Karpas-422 (cell line): ENCODE measurements around the gene LMTK2. TPM values are rescaled to one million over a fixed set of nuclear protein-coding genes. Genes with fewer than 3 reads are reported as not detected.

ENCODE experiments used
- DNase-seq: peaks from one replicate; pipeline ENCODE4 v3.0.0-alpha.2; 2015
- H2AFZ ChIP-seq: fragments of 200-600 bp; sonication (generic); 2 replicates; pipeline ENCODE4 v1.6.1; 2014; ENCODE audit warnings: antibody characterized with exemption, low read length, mixed read lengths
- H3K27ac ChIP-seq: fragments of 200-600 bp; sonication (generic); 2 replicates; pipeline ENCODE4 v1.5.1; 2014; ENCODE audit warnings: mild to moderate bottlenecking, low read length, moderate library complexity
- H3K27me3 ChIP-seq: fragments of 200-600 bp; sonication (generic); 2 replicates; pipeline ENCODE4 v1.6.1; 2014; ENCODE audit warnings: low read length, mixed read lengths
- H3K36me3 ChIP-seq: fragments of 200-600 bp; sonication (generic); 2 replicates; pipeline ENCODE4 v1.6.1; 2014; ENCODE audit warnings: low read length, mixed read lengths; ENCODE audit not compliant: insufficient read depth
- H3K4me1 ChIP-seq: fragments of 200-600 bp; sonication (generic); 2 replicates; pipeline ENCODE4 v1.6.1; 2014; ENCODE audit warnings: mild to moderate bottlenecking, low read length, mixed read lengths
- H3K4me2 ChIP-seq: fragments of 200-600 bp; sonication (generic); 2 replicates; pipeline ENCODE4 v1.6.1; 2014; ENCODE audit warnings: low read length, low read depth, mild to moderate bottlenecking; ENCODE audit not compliant: poor library complexity, severe bottlenecking
- H3K4me3 ChIP-seq: fragments of 200-600 bp; sonication (generic); 2 replicates; pipeline ENCODE4 v1.5.1; 2014; ENCODE audit warnings: mild to moderate bottlenecking, antibody characterized with exemption, low read length, mixed read lengths
- H3K79me2 ChIP-seq: fragments of 200-600 bp; sonication (generic); 2 replicates; pipeline ENCODE4 v1.6.1; 2014; ENCODE audit warnings: mild to moderate bottlenecking, low read length, mixed read lengths
- H3K9ac ChIP-seq: fragments of 200-600 bp; sonication (generic); 2 replicates; pipeline ENCODE4 v1.6.0; 2014; ENCODE audit warnings: low read length
- H3K9me2 ChIP-seq: fragments of 200-600 bp; sonication (generic), shearing (Covaris generic); replicated peaks from 2 replicates; pipeline ENCODE4 v1.6.0; 2014; ENCODE audit warnings: mild to moderate bottlenecking, low read length, moderate library complexity; ENCODE audit not compliant: insufficient read depth
- H3K9me3 ChIP-seq: fragments of 300-700, 200-600 bp; sonication (generic); 2 replicates; pipeline ENCODE4 v1.6.1; 2014; ENCODE audit warnings: low read length, mixed read lengths
- H4K20me1 ChIP-seq: fragments of 200-600 bp; sonication (generic); 2 replicates; pipeline ENCODE4 v1.6.1; 2014; ENCODE audit warnings: mild to moderate bottlenecking, antibody characterized with exemption, low read length, low read depth; ENCODE audit not compliant: insufficient read depth
- total RNA-seq: library from RNA; depleted of rRNA; stranded (reverse); fragments of >200 nt; shearing (Covaris generic); gene quantifications from 2 replicates; pipeline ENCODE4 v1.2.3, GENCODE V29; 2014; ENCODE audit warnings: low replicate concordance

LMTK2 gene
- total RNA-seq, 1 experiment from 2014 or later = 9.1 TPM

GRCh38 chr7:98151884-98152283 lies 45.2 kb downstream of the LMTK2 start:
- Histone ChIP-seq H3K4me2 (no peak overlapping the region), H2AFZ (no peak overlapping the region), H3K4me1 (peaks cover 10% of the 10 kb centered on the region), H3K9me3 (no peaks in the 10 kb centered on the region), H3K9ac (no peak overlapping the region), H3K27me3 (no peaks in the 10 kb centered on the region), H3K27ac (no peak overlapping the region), H3K79me2 (0 out of 2 replicates have a peak, but pooled peaks cover 3% of the 10 kb centered on the region), H3K4me3 (no peak overlapping the region), H3K9me2 (no peaks in the 10 kb centered on the region), H4K20me1 (no peaks in the 10 kb centered on the region), H3K36me3 (no peaks in the 10 kb centered on the region)
- no peak for DNase-seq

DNA sequence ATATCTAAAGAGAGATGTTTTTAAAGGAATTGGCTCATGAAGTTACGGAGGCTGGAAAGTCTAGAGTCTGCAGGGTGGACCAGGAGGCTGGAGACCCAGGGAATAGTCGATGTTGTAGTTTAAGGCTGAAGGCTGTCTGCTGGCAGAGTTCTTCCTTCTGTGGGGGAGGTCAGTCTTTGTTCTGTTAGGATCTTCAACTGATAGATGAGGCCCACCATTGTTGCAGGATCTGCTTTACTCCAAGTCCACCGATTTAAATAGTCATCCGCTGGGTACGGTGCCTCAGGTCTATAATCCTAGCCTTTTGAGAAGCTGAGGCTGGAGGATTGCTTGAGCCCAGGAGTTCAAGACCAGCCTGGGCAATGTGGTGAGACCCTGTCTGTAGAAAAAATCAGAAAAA lies 50.0 kb downstream of the LMTK2 start:
- no peak overlapping the region for H3K4me2 ChIP-seq
- DNase-seq = no peak
- no peak overlapping the region for H2AFZ ChIP-seq
- H3K9me2 ChIP-seq = no peaks in the 10 kb centered on the region
- no peaks in the 10 kb centered on the region for H3K4me1 ChIP-seq
- no peaks in the 10 kb centered on the region for H3K9me3 ChIP-seq
- no peak overlapping the region for H3K4me3 ChIP-seq
- no peak overlapping the region for H3K9ac ChIP-seq
- H4K20me1 ChIP-seq = peaks cover under 1% of the 10 kb centered on the region; the same call in 1 of the 2 replicates
- H3K79me2 ChIP-seq = no peaks in the 10 kb centered on the region
- H3K27ac ChIP-seq = no peak overlapping the region
- no peaks in the 10 kb centered on the region for H3K27me3 ChIP-seq
- H3K36me3 ChIP-seq = no peaks in the 10 kb centered on the region

DNA sequence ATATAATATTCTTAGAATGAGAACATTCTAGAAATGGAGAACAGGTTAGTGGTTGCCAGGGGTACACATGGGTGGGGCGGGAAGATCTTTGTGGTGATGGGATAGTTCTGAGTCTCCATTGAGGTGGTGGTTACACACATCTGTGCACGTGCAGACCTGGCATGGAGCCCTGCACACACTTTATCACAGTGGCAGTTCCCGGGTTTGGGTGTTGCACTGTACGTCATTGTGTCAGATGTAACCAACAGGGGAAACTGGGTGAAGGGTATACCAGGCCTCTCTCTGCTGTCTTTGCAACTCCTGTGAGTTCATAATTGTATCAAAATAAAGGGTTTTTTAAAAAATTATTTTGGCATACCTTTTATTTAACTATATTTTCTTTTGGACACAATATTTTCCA lies 51.1 kb downstream of the LMTK2 start:
- Histone ChIP-seq H3K36me3 (no peaks in the 10 kb centered on the region), H4K20me1 (peaks cover 11% of the 10 kb centered on the region), H3K27ac (no peak overlapping the region), H3K9ac (no peak overlapping the region), H3K9me2 (no peaks in the 10 kb centered on the region), H3K27me3 (no peaks in the 10 kb centered on the region), H3K9me3 (no peaks in the 10 kb centered on the region), H3K4me1 (peaks cover 5% of the 10 kb centered on the region; the same call in 1 of the 2 replicates), H3K79me2 (no peaks in the 10 kb centered on the region), H3K4me3 (no peak overlapping the region), H2AFZ (no peak overlapping the region), H3K4me2 (no peak overlapping the region)
- DNase-seq = no peak

DNA sequence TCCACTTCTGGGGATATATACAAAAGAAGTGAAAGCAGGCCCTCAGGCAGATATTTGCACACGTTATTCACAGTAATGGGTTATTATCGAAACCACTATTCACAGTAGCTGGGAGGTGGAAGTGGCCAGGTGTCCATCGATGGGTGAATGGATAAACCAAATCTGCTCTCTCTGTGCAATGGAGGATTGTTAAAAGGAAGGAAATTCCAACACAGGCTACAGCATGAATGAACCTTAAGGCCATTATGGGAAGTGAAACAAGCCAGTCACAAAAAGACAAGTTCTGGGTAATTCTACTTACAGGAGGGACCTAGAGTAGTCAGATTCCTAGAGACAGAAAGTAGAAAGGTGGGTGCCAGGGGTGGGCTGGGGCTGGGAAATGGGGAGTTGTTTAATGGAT lies 56.1 kb downstream of the LMTK2 start:
- Histone ChIP-seq H3K27me3 (no peaks in the 10 kb centered on the region), H3K9ac (no peak overlapping the region), H3K36me3 (no peaks in the 10 kb centered on the region), H3K4me2 (no peak overlapping the region), H4K20me1 (peaks cover 49% of the 10 kb centered on the region), H2AFZ (no peak overlapping the region), H3K27ac (no peak overlapping the region), H3K9me2 (no peaks in the 10 kb centered on the region), H3K4me3 (no peak overlapping the region), H3K4me1 (peaks cover 5% of the 10 kb centered on the region; the same call in 1 of the 2 replicates), H3K79me2 (no peaks in the 10 kb centered on the region), H3K9me3 (no peaks in the 10 kb centered on the region)
- DNase-seq = no peak

- Histone ChIP-seq H3K9me3 (no peaks in the 10 kb centered on the region), H3K36me3 (no peaks in the 10 kb centered on the region), H3K9me2 (no peaks in the 10 kb centered on the region), H3K79me2 (no peaks in the 10 kb centered on the region), H3K4me1 (peaks cover 5% of the 10 kb centered on the region; the same call in 1 of the 2 replicates), H4K20me1 (peaks cover 54% of the 10 kb centered on the region), H3K27me3 (no peaks in the 10 kb centered on the region), H3K4me3 (no peak overlapping the region), H3K27ac (no peak overlapping the region), H3K4me2 (no peak overlapping the region), H3K9ac (no peak overlapping the region), H2AFZ (no peak overlapping the region)
- DNase-seq = no peak
Measured at GRCh38 chr7:98163269-98163668, 56.6 kb downstream of the LMTK2 start.

DNA sequence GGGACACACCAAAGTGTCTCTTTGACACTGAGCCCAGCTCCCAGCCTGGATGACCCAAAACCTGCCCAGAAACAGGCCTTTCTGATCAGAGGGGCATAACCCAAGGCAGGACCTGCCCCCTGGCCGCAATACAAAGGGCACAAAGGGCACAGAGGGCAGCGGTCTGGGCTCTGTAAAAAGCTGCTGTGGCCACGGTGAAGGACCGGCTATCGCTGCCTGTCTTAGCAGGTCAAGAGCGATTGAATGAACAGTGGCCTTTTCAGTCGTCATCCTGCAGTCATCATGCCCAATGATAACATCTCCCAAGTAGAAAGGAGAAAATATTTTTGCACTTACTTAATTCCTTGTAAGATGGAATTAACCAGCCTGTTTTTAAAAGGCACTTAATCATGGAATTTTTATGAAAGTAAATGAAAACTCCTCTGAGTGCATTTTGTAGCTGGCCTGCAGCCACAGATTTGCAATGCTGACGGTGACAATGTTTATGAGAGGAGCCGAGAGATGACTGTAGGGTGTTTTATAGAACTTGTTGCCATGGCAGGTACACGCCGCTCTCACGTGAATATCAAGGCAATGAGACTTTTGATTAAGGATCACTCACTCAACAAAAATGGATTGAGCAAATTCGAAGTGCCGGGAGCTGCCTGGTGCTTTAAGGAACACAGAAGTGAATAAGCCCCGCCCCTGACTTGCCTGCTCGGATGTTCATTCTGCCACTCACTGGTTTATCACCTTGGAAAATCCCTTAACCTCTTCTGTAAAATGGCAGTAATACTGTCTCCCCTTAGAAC lies 57.2 kb downstream of the LMTK2 start:
- Histone ChIP-seq H3K27me3 (no peaks in the 10 kb centered on the region), H3K4me3 (no peak overlapping the region), H3K27ac (no peak overlapping the region), H4K20me1 (peaks cover 56% of the 10 kb centered on the region), H3K79me2 (no peaks in the 10 kb centered on the region), H3K9me3 (no peaks in the 10 kb centered on the region), H3K9ac (no peak overlapping the region), H3K4me1 (peaks cover 5% of the 10 kb centered on the region; the same call in 1 of the 2 replicates), H3K4me2 (no peak overlapping the region), H2AFZ (no peak overlapping the region), H3K36me3 (no peaks in the 10 kb centered on the region), H3K9me2 (no peaks in the 10 kb centered on the region)
- no peak for DNase-seq

GRCh38 chr7:98165827-98166667 lies 59.4 kb downstream of the LMTK2 start:
- Histone ChIP-seq H3K36me3 (no peaks in the 10 kb centered on the region), H2AFZ (no peak overlapping the region), H3K9me3 (no peaks in the 10 kb centered on the region), H3K27ac (no peak overlapping the region), H3K4me3 (no peak overlapping the region), H4K20me1 (peaks cover 66% of the 10 kb centered on the region), H3K4me1 (peaks cover 5% of the 10 kb centered on the region; the same call in 1 of the 2 replicates), H3K27me3 (no peaks in the 10 kb centered on the region), H3K79me2 (no peaks in the 10 kb centered on the region), H3K4me2 (no peak overlapping the region), H3K9ac (no peak overlapping the region), H3K9me2 (no peaks in the 10 kb centered on the region)
- peak; percentile 87 for DNase-seq

GRCh38 chr7:98166668-98166970 lies 60.0 kb downstream of the LMTK2 start:
- H3K79me2 ChIP-seq = no peaks in the 10 kb centered on the region
- no peak overlapping the region for H3K9ac ChIP-seq
- DNase-seq = no peak
- no peaks in the 10 kb centered on the region for H3K27me3 ChIP-seq
- peaks cover 5% of the 10 kb centered on the region; the same call in 1 of the 2 replicates for H3K4me1 ChIP-seq
- no peak overlapping the region for H3K4me3 ChIP-seq
- no peaks in the 10 kb centered on the region for H3K36me3 ChIP-seq
- H4K20me1 ChIP-seq = peaks cover 66% of the 10 kb centered on the region
- H3K9me2 ChIP-seq = no peaks in the 10 kb centered on the region
- H3K27ac ChIP-seq = no peak overlapping the region
- H2AFZ ChIP-seq = no peak overlapping the region
- H3K4me2 ChIP-seq = no peak overlapping the region
- H3K9me3 ChIP-seq = no peaks in the 10 kb centered on the region
